ENCODE measurements around the gene PTDSS2. TPM values are rescaled to one million over a fixed set of nuclear protein-coding genes. Genes with fewer than 3 reads are reported as not detected.

PTDSS2 gene
- polyA plus RNA-seq, 1 experiment, result 15.8 TPM

DNA sequence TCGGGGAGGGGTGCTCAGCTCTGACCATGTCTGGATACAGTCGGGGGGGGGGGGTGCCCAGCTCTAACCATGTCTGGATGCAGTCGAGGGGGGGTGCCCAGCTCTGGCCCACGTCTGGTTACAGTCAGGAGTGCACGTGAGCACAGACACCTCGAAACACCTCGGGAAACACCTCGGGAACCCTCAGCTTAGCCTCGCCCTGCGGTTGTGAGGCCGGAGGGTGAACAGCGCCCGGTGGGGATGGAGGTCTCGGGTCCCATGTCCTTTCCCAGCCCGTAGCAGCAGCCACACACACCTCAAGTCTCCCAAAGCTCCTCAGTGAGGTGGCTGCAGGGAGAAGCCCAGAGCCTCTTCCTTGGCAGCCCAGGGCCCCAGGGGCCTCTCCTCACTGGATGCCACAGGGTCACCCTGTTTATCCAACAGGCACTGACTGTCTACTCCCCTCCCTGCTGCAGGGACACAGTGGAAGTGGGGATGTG, 37.4 kb upstream of the PTDSS2 start:
- TF ChIP-seq, protein P1, sequence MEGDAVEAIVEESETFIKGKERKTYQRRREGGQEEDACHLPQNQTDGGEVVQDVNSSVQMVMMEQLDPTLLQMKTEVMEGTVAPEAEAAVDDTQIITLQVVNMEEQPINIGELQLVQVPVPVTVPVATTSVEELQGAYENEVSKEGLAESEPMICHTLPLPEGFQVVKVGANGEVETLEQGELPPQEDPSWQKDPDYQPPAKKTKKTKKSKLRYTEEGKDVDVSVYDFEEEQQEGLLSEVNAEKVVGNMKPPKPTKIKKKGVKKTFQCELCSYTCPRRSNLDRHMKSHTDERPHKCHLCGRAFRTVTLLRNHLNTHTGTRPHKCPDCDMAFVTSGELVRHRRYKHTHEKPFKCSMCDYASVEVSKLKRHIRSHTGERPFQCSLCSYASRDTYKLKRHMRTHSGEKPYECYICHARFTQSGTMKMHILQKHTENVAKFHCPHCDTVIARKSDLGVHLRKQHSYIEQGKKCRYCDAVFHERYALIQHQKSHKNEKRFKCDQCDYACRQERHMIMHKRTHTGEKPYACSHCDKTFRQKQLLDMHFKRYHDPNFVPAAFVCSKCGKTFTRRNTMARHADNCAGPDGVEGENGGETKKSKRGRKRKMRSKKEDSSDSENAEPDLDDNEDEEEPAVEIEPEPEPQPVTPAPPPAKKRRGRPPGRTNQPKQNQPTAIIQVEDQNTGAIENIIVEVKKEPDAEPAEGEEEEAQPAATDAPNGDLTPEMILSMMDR (IDR thresholded peaks at IDR 0.05; ENCODE audit: low read depth, low read length), result no peak
- no peak for DNase-seq (ENCODE audit: low read depth, low spot score)
- Histone ChIP-seq H3K4me3 (ENCODE audit: low read depth, low read length) (no peak overlapping the region), H3K27me3 (ENCODE audit: control insufficient read depth, insufficient read depth, low read length) (peaks cover 4% of the 10 kb centered on the region), H3K9me3 (ENCODE audit: control insufficient read depth, insufficient read depth, low read length) (no peaks in the 10 kb centered on the region; the same call in 1 of the 2 replicates), H3K27ac (ENCODE audit: low read depth, low read length) (peak overlapping the region; percentile 21)
- CTCF ChIA-PET, result interaction anchor here (0.8 kb wide), 1 partner anchor 36 kb away, joined by 3 read pairs; no protein-coding TSS in a partner anchor
- POLR2A ChIA-PET, result interaction anchor here (0.8 kb wide), 1 partner anchor 36 kb away, joined by 5 read pairs; no protein-coding TSS in a partner anchor

DNA sequence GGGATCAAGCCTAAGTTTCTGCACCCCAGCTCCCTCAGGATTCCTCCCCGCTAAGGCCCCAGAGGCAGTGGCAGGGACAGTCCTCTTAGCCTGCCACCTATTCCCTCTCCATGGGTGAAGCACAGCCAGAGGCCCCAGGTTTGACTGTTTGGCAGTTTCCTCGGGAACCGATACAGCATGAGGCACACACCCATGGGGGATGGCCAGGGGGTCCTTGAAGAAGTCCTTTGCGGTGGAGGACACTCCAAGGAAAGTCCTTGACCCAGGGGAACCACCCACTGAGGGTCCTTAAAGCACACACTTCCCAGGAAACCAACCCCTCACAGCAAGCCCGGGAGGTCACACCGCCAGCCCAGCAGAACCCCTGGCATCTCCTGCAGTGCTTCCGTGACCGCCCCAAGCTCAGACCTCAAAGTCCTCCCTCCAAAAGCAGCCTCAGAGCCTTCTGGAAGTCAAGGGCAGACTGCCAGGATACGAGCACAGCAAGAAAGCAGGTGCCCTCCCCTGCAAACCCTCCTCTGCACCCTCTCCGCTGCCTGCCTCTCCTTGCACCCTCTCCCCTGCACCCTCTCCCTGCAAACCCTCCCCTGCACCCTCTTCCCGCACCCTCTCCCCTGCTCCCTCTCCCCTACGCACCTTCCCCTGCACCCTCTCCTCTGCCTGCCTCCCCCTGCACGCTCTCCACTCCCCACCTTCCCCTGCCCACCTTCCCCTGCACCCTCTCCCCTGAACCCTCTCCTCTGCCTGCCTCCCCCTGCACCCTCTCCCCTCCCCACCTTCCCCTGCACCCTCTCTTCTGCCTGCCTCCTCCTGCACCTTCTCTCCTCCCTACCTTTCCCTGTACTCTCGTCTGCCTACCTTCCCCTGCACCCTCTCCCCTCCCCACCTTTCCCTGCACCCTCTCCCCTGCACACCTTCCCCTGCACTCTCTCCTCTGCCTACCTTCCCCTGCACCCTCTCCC, 36.7 kb upstream of the PTDSS2 start:
- ChIA-PET CTCF (interaction anchor here (0.8 kb wide), 1 partner anchor 35 kb away, joined by 3 read pairs; no protein-coding TSS in a partner anchor), POLR2A (interaction anchor here (0.8 kb wide), 1 partner anchor 35 kb away, joined by 5 read pairs; no protein-coding TSS in a partner anchor)
- H3K27ac ChIP-seq (ENCODE audit: low read depth, low read length), result peak overlapping the region; percentile 21
- TF ChIP-seq, protein P1 (IDR thresholded peaks at IDR 0.05; ENCODE audit: low read depth, low read length), result no peak
- H3K9me3 ChIP-seq (ENCODE audit: control insufficient read depth, insufficient read depth, low read length), result no peaks in the 10 kb centered on the region; the same call in 1 of the 2 replicates
- H3K4me3 ChIP-seq (ENCODE audit: low read depth, low read length), result no peak overlapping the region
- peaks cover 11% of the 10 kb centered on the region for H3K27me3 ChIP-seq (ENCODE audit: control insufficient read depth, insufficient read depth, low read length)
- no peak for DNase-seq (ENCODE audit: low read depth, low spot score)

DNA sequence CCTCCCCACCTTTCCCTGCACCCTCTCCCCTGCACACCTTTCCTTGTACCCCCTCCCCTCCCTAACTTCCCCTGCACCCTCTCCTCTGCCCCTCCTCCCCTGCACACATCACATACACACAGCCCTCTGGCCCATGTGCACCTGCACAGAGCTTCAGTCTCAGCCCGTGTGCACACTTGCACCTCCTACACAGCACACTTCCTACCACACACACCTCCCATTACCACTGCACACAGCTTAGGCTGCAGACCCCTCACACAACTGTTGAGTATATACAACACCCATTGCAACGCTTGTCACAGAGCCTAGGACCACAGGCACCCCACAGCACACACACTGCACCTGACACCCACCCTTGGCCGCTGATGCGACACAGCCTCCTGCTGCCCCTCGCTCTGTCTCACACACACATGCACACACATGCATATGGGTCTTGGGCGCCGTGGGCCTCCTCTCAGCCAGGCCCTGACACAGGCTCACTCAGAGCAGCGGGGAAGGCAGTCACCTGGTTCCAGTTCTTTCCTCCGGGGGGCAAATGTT, 35.7 kb upstream of the PTDSS2 start:
- no peak overlapping the region for H3K4me3 ChIP-seq (ENCODE audit: low read depth, low read length)
- ChIA-PET POLR2A (no interaction called here), CTCF (interaction anchor here (0.7 kb wide), 2 partner anchors 34 to 164 kb away, joined by 3 read pairs; no protein-coding TSS in a partner anchor)
- TF ChIP-seq, protein P1 (IDR thresholded peaks at IDR 0.05; ENCODE audit: low read depth, low read length), result no peak
- DNase-seq (ENCODE audit: low read depth, low spot score), result no peak
- H3K27me3 ChIP-seq (ENCODE audit: control insufficient read depth, insufficient read depth, low read length), result peaks cover 20% of the 10 kb centered on the region
- H3K27ac ChIP-seq (ENCODE audit: low read depth, low read length), result no peak overlapping the region
- H3K9me3 ChIP-seq (ENCODE audit: control insufficient read depth, insufficient read depth, low read length), result no peaks in the 10 kb centered on the region; the same call in 1 of the 2 replicates

- ChIA-PET POLR2A (no interaction called here), CTCF (no interaction called here)
- TF ChIP-seq, protein P1 (IDR thresholded peaks at IDR 0.05; ENCODE audit: low read depth, low read length), result no peak
- H3K27me3 ChIP-seq (ENCODE audit: control insufficient read depth, insufficient read depth, low read length), result peaks cover 24% of the 10 kb centered on the region
- no peak overlapping the region for H3K4me3 ChIP-seq (ENCODE audit: low read depth, low read length)
- no peaks in the 10 kb centered on the region; the same call in 1 of the 2 replicates for H3K9me3 ChIP-seq (ENCODE audit: control insufficient read depth, insufficient read depth, low read length)
- DNase-seq (ENCODE audit: low read depth, low spot score), result no peak
- no peak overlapping the region for H3K27ac ChIP-seq (ENCODE audit: low read depth, low read length)
These were observed 34.4 kb upstream of the PTDSS2 start for GRCh38 chr11:415640-416041.
